NCI-H1930 (cell line): ENCODE results near the gene CLTCL1.

Experiments
- DNase-seq, 2 experiments: peaks; one replicate each; lab custom pipeline; 2025; lab: John Stamatoyannopoulos, UW

Gene CLTCL1

GRCh38 chr22:19195796-19196731 is 95.5 kb downstream of the CLTCL1 start:
- DNase-seq, result no peak

- no peak for DNase-seq
These were observed 96.6 kb downstream of the CLTCL1 start for GRCh38 chr22:19194766-19195536.

- no peak for DNase-seq
These were observed 97.6 kb downstream of the CLTCL1 start for GRCh38 chr22:19193879-19194278.

- DNase-seq, result no peak
These were observed 103.6 kb downstream of the CLTCL1 start for GRCh38 chr22:19187716-19188563.

GRCh38 chr22:19184276-19184997 is 107.1 kb downstream of the CLTCL1 start:
- no peak for DNase-seq

- no peak for DNase-seq
These were observed 108.3 kb downstream of the CLTCL1 start for GRCh38 chr22:19183216-19183615.

GRCh38 chr22:19182472-19183157 is 108.9 kb downstream of the CLTCL1 start:
- no peak for DNase-seq

GRCh38 chr22:19181786-19182471 is 109.6 kb downstream of the CLTCL1 start:
- no peak for DNase-seq

- DNase-seq, result no peak
These were observed 110.6 kb downstream of the CLTCL1 start for GRCh38 chr22:19180740-19181410.

- no peak for DNase-seq
These were observed 111.3 kb downstream of the CLTCL1 start for GRCh38 chr22:19180234-19180633.

- peak; percentile 50 for DNase-seq
These were observed 111.9 kb downstream of the CLTCL1 start for GRCh38 chr22:19179497-19180048.

- peak; percentile 62 to 76 for DNase-seq
These were observed 112.6 kb downstream of the CLTCL1 start, which contains the start of gene SLC25A1 for GRCh38 chr22:19178657-19179496. TSS of gene SLC25A1 (minus strand) at chr22:19178736. CDS start at chr22:19178673, 63 bp downstream.

GRCh38 chr22:19178065-19178656 is 113.4 kb downstream of the CLTCL1 start:
- DNase-seq, result no peak

GRCh38 chr22:19177164-19178064 is 114.1 kb downstream of the CLTCL1 start:
- DNase-seq, result no peak

GRCh38 chr22:19176732-19177131 is 114.8 kb downstream of the CLTCL1 start:
- no peak for DNase-seq

- DNase-seq, result no peak
These were observed 115.3 kb downstream of the CLTCL1 start for GRCh38 chr22:19176175-19176643.
